ENCODE measurements around the gene CLEC18C.
"Not testable (repeated sequence)": the region's sequence is repeated elsewhere in the genome, so short reads cannot be mapped to it uniquely, and the experiment has no call there.

The CLEC18C gene

DNA sequence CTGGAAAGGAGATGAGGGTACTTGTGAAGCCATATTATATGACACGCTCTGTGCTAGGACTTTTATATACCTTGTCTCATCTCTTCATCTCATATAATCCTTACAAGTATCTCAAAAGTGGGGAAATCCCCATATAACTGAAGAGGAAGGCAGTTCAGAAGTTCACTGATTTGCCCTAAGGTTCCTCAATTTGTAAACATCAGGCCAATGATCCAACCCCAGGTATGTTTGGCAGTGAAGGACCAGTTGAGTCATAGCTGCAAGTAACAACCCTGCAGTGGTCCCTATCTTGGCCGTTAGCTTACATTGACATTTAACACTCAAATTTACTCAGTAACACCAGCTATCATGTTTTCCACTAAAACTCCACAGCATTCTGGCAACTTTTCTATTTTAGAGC, 45.0 kb downstream of the CLEC18C start:
- DNase-seq: not testable (repeated sequence)

GRCh38 chr16:70222574-70222973, 49.0 kb downstream of the CLEC18C start:
- peak in 1 of 5 experiments; percentile 2 for DNase-seq

DNA sequence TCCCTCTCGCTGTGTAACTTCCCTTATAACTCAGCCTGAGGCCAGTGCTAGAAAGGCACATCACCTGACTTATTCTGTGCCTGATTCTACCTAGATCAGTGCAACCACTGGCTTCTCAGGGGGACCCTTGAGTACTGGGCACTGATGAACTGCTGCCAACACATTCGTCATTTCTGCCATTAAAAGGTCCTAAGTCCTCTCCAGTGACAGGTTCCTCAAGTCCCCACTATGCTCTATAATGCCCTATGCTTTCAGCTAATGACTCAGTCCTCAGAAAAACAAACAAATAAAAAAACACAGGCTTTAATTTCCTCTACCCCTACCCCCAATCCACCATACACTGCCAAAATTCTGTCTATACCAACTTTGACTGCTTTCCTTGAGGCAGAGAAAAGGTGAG, 49.6 kb downstream of the CLEC18C start:
- not testable (repeated sequence) for DNase-seq

DNA sequence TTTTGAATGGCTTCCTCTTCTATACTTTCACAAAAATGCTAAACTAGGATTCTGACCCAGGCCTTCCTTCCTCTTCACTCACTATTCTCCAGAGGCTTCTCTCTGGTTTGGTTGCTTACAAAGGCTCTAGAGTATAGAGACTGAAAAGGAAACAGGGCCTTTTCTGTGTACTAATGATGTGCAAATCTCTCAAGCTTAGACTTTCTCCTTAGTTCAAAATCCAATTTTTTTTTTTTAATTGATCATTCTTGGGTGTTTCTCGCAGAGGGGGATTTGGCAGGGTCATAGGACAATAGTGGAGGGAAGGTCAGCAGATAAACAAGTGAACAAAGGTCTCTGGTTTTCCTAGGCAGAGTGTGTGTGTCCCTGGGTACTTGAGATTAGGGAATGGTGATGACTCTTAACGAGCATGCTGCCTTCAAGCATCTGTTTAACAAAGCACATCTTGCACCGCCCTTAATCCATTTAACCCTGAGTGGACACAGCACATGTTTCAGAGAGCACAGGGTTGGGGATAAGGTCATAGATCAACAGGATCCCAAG, 50.5 kb downstream of the CLEC18C start:
- not testable (repeated sequence) for DNase-seq

GRCh38 chr16:70224645-70225044, 51.1 kb downstream of the CLEC18C start:
- DNase-seq: not testable (repeated sequence)

DNA sequence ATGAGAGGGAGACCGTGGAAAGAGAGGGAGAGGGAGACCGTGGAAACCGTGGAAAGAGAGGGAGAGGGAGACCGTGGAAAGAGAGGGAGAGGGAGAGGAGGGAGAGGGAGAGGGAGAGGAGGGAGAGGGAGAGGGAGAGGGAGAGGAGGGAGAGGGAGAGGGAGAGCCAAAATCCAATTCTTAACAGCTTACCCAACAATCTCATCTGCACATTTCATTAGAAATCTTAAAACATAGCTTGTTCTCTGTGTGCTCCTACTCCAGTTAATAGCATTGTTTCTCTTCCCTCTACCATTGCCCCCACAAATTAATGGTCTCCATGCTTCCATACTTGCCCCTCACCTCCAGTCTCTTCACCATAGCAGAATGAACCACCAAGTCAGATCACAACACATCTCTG, 51.8 kb downstream of the CLEC18C start:
- not testable (repeated sequence) for DNase-seq

GRCh38 chr16:70226024-70226423, 52.4 kb downstream of the CLEC18C start:
- not testable (repeated sequence) for DNase-seq

DNA sequence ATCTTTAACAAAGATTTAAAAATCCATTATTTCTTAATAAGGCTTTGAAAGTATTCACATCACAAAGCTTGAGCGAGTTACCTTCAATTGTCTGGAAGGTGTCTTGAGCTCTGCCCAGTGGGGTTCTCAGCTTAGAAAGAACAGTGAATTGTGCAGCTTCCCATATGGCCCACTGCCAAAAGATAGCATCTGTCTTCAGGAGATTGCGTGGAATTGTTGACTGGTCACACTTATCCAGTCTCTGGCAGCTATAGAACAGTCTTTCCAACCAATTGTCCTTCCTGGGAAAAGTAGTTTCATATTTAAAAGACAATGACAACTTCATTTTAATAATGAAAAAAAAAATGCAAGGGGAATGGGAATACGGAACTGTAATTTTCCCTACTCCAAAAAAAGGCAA, 58.2 kb downstream of the CLEC18C start:
- DNase-seq: not testable (repeated sequence)

All from T-helper 2 cell (primary cell).